HepG2 (cell line): ENCODE results near the gene DUS3L. TPM values are rescaled to one million over a fixed set of nuclear protein-coding genes. Genes with fewer than 3 reads are reported as not detected.

Source experiments
- ARHGAP35 ChIP-seq: sonication (generic); formaldehyde crosslinking; IDR thresholded peaks from 2 replicates; pipeline ENCODE4 v1.9.0; 2022; ENCODE audit warnings: mild to moderate bottlenecking, inconsistent platforms, moderate library complexity, missing genetic modification reagents, borderline replicate concordance
- CHCHD3 ChIP-seq: sonication (generic); formaldehyde crosslinking; IDR thresholded peaks from 2 replicates; pipeline ENCODE4 v1.8.0; 2022; ENCODE audit warnings: mild to moderate bottlenecking, missing genetic modification reagents, moderate library complexity
- FLYWCH1 ChIP-seq: sonication (generic); formaldehyde crosslinking; IDR thresholded peaks from 2 replicates; pipeline ENCODE4 v1.8.1; 2023; ENCODE audit warnings: mild to moderate bottlenecking, missing genetic modification reagents
- FOXK1 ChIP-seq: sonication (generic); formaldehyde crosslinking; IDR thresholded peaks from 2 replicates; pipeline ENCODE4 v1.4.0; 2020; ENCODE audit warnings: low read depth, missing genetic modification reagents, borderline replicate concordance
- GABPB1 ChIP-seq: IDR thresholded peaks from 2 replicates; pipeline ENCODE4 v1.6.1; 2016; ENCODE audit warnings: mild to moderate bottlenecking, missing genetic modification reagents, moderate library complexity, missing compliant biosample characterization
- GTF2F1 ChIP-seq: fragments of 150-350 bp; IDR thresholded peaks from 2 replicates; pipeline ENCODE4 v1.6.1; 2014; ENCODE audit warnings: low read length
- HNRNPH1 ChIP-seq: fragments of 200-400 bp; formaldehyde crosslinking; optimal IDR thresholded peaks from 2 replicates; pipeline ENCODE3; 2017; ENCODE audit warnings: mild to moderate bottlenecking, low read depth, low read length
- HNRNPLL ChIP-seq: fragments of 200-400 bp; formaldehyde crosslinking; IDR thresholded peaks from 2 replicates; pipeline ENCODE4 v1.6.1; 2017; ENCODE audit warnings: mild to moderate bottlenecking, low read depth, low read length; ENCODE audit not compliant: poor library complexity, severe bottlenecking
- KDM5A ChIP-seq: fragments of 200-600 bp; sonication (generic); IDR thresholded peaks from 2 replicates; pipeline ENCODE4 v1.7.0; 2018; ENCODE audit warnings: antibody characterized with exemption, mild to moderate bottlenecking, low read length, borderline replicate concordance
- RBAK ChIP-seq: sonication (generic); formaldehyde crosslinking; IDR thresholded peaks from 2 replicates; pipeline ENCODE4 v1.5.1; 2020; ENCODE audit warnings: mild to moderate bottlenecking, missing genetic modification reagents
- RCOR2 ChIP-seq: IDR thresholded peaks from 2 replicates; pipeline ENCODE4 v1.6.1; 2016; ENCODE audit warnings: missing biosample characterization, missing genetic modification reagents
- SCMH1 ChIP-seq: sonication (generic); formaldehyde crosslinking; IDR thresholded peaks from 2 replicates; pipeline ENCODE4 v1.9.0; 2021; ENCODE audit warnings: missing genetic modification reagents, mild to moderate bottlenecking, borderline replicate concordance
- TAF15 ChIP-seq: fragments of 200-400 bp; formaldehyde crosslinking; IDR thresholded peaks from one replicate; pipeline ENCODE4 v1.6.1; 2018; ENCODE audit warnings: mild to moderate bottlenecking, low read depth, low read length; ENCODE audit not compliant: poor library complexity, severe bottlenecking
- YEATS2 ChIP-seq: sonication (generic); formaldehyde crosslinking; IDR thresholded peaks from 2 replicates; pipeline ENCODE4 v1.4.0; 2020; ENCODE audit warnings: missing genetic modification reagents, borderline replicate concordance
- ZFAT ChIP-seq: sonication (generic); formaldehyde crosslinking; conservative IDR thresholded peaks from 2 replicates; pipeline ENCODE4 v1.8.1; 2023; ENCODE audit warnings: missing genetic modification reagents, inconsistent platforms
- ZKSCAN8 ChIP-seq: IDR thresholded peaks from 2 replicates; pipeline ENCODE4 v1.6.1; 2016; ENCODE audit warnings: borderline replicate concordance, missing genetic modification reagents, missing compliant biosample characterization
- ZNF17 ChIP-seq: sonication (generic); formaldehyde crosslinking; IDR thresholded peaks from 2 replicates; pipeline ENCODE4 v1.5.0; 2020; ENCODE audit warnings: mild to moderate bottlenecking, missing genetic modification reagents
- ZNF235 ChIP-seq: sonication (generic); formaldehyde crosslinking; IDR thresholded peaks from 2 replicates; pipeline ENCODE4 v1.8.1; 2023; ENCODE audit warnings: mild to moderate bottlenecking, missing genetic modification reagents, borderline replicate concordance
- ZNF337 ChIP-seq: sonication (generic); formaldehyde crosslinking; IDR thresholded peaks from 2 replicates; pipeline ENCODE4 v1.5.1; 2020; ENCODE audit warnings: missing genetic modification reagents, low read depth, mild to moderate bottlenecking, borderline replicate concordance
- ZNF737 ChIP-seq: sonication (generic); formaldehyde crosslinking; IDR thresholded peaks from 2 replicates; pipeline ENCODE4 v1.5.0; 2020; ENCODE audit warnings: missing genetic modification reagents, mild to moderate bottlenecking, borderline replicate concordance
- ZSCAN20 ChIP-seq: sonication (generic); formaldehyde crosslinking; IDR thresholded peaks from 2 replicates; pipeline ENCODE4 v1.4.0; 2020; ENCODE audit warnings: missing genetic modification reagents, mild to moderate bottlenecking, borderline replicate concordance
- polyA plus RNA-seq, 8 experiments: library from polyadenylated mRNA; depleted of rRNA in 3 of 8; stranded (reverse) in 7 of 8; unstranded in 1 of 8; fragments of >200 nt; fragmentation: Illumina TruSeq in 4 of 8; extraction: Trizol in 4 of 8; gene quantifications; 2 replicates each; pipeline versions ENCODE4 v1.2.1 to v1.2.3, GENCODE V29; 2011 to 2016; ENCODE audit warnings: low read depth in 4 of 8, missing spikeins in 1 of 8, mixed read lengths in 1 of 8; ENCODE audit not compliant: insufficient read depth in 1 of 8
- total RNA-seq, 5 experiments: library from RNA; depleted of rRNA; stranded (reverse); fragments of >200 nt; fragmentation: Illumina TruSeq; extraction: Trizol; gene quantifications; 2 replicates each; pipeline ENCODE4 v1.2.3, GENCODE V29; 2016; ENCODE audit warnings: low read depth in 1 of 5
- TF ChIP-seq, protein P1 (sequence below): sonication (generic); formaldehyde crosslinking; IDR thresholded peaks from 2 replicates; pipeline ENCODE4 v1.4.0; 2020; ENCODE audit warnings: missing genetic modification reagents, mild to moderate bottlenecking, borderline replicate concordance
- TF ChIP-seq, protein P2 (sequence below), 2 experiments: sonication (generic) in 1 of 2; formaldehyde crosslinking in 1 of 2; IDR thresholded peaks; 2 replicates each; pipeline versions ENCODE4 v1.5.1 to v1.6.1; 2011 to 2020; ENCODE audit warnings: borderline replicate concordance in 1 of 2, low read depth in 1 of 2, low read length in 1 of 2, mild to moderate bottlenecking in 1 of 2, missing genetic modification reagents in 1 of 2, moderate library complexity in 1 of 2
- TF ChIP-seq, protein P3 (sequence below): IDR thresholded peaks from 2 replicates; pipeline ENCODE4 v1.6.1; 2018; ENCODE audit warnings: missing genetic modification reagents, mild to moderate bottlenecking, missing compliant biosample characterization

Gene DUS3L
- total and polyA plus RNA-seq, 2 of the 13 experiments (the other 11 are each of a cell fraction or from before 2014, with no cell fraction given), result 13.3 to 25.1 TPM

DNA sequence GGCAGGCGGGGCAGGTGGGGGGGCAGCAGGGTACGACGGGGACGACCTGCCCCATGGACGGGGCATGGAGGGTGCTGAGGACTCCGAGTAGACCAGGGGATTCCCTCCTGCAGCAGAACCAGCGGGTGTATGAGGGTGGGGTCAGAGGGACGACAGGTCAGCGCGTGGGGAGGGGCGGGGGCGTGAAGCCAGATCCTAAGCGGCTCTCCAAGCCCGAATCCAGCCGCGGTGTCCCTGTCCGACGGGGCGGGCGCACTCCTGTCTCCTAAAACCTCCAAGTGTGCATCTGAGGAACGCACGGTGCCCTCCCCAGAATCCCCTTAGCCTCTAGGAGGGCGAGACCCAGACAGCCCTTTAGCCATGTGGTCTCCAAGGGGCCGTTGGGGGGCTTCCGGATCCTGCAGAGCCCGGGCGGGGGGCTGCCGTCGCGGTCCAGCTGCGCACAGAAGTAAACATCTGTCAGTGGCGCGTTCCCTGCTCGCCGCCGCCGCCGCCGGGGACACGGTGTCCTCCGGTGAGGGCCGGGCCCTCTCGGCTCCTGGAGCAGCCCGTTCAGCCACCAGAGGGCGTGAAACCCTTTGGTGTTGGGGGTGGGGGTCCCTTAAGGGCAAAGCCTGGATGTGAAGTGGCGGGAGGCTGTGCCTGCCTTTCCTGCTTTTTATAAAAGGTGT, 14.6 kb upstream of the DUS3L start (continued):
- no peak for TF ChIP-seq HNRNPH1
- TF ChIP-seq FLYWCH1 (CRISPR knock-in tag), result no peak
- no peak for TF ChIP-seq KDM5A
- no peak for TF ChIP-seq FOXK1 (CRISPR knock-in tag)
- TF ChIP-seq CHCHD3 (CRISPR knock-in tag), result no peak
- no peak for TF ChIP-seq ZSCAN20 (CRISPR knock-in tag)
- 0 out of 2 replicates have a peak, but pooled peaks have one; percentile 39 for TF ChIP-seq RCOR2
- TF ChIP-seq YEATS2 (CRISPR knock-in tag), result no peak
- TF ChIP-seq ZKSCAN8, result 0 out of 2 replicates have a peak, but pooled peaks have one; percentile 43
- TF ChIP-seq ZFAT (CRISPR knock-in tag), result no peak
- TF ChIP-seq RBAK (CRISPR knock-in tag), result no peak
- no peak for TF ChIP-seq TAF15
- TF ChIP-seq GTF2F1, result no peak
- TF ChIP-seq ZNF17 (CRISPR knock-in tag), result no peak
- TF ChIP-seq GABPB1, result peak; percentile 69
- TF ChIP-seq SCMH1, result no peak
- peak; percentile 39 for TF ChIP-seq HNRNPLL
- TF ChIP-seq ZNF337, result no peak
- TF ChIP-seq, protein P1, sequence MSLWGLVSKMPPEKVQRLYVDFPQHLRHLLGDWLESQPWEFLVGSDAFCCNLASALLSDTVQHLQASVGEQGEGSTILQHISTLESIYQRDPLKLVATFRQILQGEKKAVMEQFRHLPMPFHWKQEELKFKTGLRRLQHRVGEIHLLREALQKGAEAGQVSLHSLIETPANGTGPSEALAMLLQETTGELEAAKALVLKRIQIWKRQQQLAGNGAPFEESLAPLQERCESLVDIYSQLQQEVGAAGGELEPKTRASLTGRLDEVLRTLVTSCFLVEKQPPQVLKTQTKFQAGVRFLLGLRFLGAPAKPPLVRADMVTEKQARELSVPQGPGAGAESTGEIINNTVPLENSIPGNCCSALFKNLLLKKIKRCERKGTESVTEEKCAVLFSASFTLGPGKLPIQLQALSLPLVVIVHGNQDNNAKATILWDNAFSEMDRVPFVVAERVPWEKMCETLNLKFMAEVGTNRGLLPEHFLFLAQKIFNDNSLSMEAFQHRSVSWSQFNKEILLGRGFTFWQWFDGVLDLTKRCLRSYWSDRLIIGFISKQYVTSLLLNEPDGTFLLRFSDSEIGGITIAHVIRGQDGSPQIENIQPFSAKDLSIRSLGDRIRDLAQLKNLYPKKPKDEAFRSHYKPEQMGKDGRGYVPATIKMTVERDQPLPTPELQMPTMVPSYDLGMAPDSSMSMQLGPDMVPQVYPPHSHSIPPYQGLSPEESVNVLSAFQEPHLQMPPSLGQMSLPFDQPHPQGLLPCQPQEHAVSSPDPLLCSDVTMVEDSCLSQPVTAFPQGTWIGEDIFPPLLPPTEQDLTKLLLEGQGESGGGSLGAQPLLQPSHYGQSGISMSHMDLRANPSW (CRISPR knock-in tag), result no peak
- TF ChIP-seq ARHGAP35 (CRISPR knock-in tag), result no peak
- TF ChIP-seq ZNF235 (CRISPR knock-in tag), result peak; percentile 67; the same call in 1 of the 2 replicates
- TF ChIP-seq, protein P2, sequence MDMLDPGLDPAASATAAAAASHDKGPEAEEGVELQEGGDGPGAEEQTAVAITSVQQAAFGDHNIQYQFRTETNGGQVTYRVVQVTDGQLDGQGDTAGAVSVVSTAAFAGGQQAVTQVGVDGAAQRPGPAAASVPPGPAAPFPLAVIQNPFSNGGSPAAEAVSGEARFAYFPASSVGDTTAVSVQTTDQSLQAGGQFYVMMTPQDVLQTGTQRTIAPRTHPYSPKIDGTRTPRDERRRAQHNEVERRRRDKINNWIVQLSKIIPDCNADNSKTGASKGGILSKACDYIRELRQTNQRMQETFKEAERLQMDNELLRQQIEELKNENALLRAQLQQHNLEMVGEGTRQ (IDR thresholded peaks at IDR 0.05; ENCODE audit: low read depth, low read length), result no peak
- TF ChIP-seq, protein P2 (CRISPR knock-in tag; IDR thresholded peaks at IDR 0.05; ENCODE audit: borderline replicate concordance), result no peak; the same call in 1 of the 2 replicates
- TF ChIP-seq, protein P3, sequence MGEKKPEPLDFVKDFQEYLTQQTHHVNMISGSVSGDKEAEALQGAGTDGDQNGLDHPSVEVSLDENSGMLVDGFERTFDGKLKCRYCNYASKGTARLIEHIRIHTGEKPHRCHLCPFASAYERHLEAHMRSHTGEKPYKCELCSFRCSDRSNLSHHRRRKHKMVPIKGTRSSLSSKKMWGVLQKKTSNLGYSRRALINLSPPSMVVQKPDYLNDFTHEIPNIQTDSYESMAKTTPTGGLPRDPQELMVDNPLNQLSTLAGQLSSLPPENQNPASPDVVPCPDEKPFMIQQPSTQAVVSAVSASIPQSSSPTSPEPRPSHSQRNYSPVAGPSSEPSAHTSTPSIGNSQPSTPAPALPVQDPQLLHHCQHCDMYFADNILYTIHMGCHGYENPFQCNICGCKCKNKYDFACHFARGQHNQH, result peak; percentile 58; the same call in 1 of the 2 replicates
- no peak for TF ChIP-seq ZNF737 (CRISPR knock-in tag)
